Brain pericyte (primary cell): Measurements from ENCODE around the gene ARRDC2.
"Not testable (repeated sequence)": the region's sequence is repeated elsewhere in the genome, so short reads cannot be mapped to it uniquely, and the experiment has no call there.

Source experiments
- DNase-seq: peaks from one replicate; pipeline ENCODE4 v3.0.0-alpha.2; 2012; ENCODE audit warnings: low read depth, low spot score

The ARRDC2 gene

DNA sequence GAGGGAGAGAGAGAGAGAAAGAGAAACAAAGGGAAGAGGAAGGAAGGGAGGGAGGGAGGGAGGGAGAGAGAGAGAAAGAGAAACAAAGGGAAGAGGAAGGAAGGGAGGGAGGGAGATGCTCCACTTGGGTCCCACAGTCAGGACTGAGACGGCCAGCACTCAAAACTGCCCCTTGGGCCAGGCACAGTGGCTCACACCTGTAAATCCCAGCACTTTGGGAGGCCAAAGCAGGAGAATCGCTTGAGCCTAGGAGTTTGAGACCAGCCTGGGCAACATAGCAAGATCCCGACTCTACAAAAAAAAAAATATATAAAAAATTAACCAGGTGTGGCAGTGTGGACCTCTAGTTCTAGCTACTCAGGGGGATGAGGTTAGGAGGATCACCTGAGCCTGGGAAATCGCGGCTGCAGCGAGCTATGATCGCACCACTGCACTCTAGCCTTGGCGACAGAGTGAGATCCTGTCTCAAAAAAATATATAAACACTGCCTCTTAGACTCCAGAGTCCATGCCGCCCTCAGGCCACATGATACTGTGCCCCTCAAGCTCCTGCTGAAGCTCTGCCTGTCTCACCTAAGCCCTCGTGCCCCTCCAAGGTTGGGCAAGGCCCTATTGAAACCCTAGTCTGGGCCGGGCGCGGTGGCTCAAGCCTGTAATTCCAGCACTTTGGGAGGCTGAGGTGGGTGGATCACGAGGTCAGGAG is 8.4 kb downstream of the ARRDC2 start:
- no peak for DNase-seq

DNA sequence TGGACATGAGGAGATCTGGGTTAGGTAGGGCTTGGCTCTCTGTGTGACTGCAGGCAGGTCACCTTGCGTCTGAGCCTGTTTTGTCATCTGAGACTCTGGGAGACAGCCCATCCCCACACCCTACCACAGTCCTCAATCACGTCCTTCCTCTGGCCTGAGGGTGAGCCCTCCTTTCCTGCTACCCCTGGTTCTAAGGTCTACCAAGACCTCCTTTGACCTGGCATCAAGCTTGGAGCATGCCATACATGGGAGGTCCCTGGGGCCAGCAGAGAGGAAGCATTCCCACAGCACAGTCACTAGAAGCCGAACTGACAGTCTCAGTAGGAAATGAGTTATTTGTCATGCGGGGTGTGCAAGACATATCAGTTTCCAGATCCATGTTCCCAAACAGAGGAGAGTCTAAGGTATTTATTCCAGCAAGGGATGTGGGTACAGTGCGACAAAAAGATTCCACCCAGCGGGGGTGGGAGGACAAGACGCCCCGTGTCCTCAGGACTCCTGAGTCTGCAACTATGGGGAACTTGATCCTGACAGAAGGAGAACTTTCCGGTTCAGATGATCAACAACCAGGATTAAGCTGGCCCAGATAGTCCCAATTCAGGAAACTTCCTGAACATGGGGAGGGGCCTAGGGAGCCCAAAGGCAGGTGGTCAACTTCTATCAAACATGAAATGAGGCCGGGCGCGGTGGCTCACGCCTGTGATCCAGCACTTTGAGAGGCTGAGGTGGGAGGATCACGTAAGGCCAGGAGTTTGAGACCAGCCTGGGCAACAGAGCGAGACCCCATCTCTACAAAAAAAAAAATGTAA is 9.5 kb downstream of the ARRDC2 start:
- no peak for DNase-seq

DNA sequence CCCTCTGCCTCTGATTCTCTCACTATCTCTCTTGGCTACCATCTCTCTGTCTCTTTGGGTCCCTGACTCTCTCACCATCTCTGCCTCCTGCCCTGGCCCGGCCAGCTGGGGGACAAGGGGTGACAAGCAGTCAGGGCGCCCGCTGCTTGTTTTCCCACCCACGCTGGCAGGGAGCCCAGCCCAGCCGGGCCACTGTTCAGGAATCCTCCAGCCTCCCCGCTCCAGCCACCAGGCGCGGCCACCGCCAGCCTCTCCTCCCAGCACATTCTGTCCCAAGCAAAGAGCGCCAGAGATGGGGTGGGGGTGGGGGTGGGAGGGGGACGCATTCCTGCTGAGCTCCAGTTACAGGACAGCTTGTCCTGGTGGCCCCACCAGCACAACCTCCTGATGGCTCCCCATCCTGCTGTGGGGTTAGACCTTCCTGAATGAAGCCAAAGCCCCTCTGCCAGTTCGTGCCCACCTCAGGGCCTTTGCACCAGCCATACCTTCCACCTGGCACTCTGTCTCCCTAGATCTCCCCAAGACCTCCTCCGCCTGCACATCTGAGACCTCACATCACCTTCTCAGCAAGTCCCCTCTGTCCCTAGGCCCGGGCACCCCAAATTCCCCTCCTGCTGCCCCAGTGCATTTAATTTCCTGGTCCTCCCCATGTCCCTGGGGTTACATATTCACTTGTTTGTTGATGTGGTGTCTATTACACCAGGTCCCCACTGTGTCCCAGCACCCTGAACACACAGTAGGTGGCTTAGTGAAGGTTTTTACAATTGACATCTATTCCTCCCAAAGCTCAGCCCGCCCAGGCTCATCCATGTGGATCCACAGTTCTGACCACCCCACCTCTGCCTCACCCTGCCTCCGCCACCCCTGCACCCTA is 12.5 kb downstream of the ARRDC2 start:
- DNase-seq = no peak

DNA sequence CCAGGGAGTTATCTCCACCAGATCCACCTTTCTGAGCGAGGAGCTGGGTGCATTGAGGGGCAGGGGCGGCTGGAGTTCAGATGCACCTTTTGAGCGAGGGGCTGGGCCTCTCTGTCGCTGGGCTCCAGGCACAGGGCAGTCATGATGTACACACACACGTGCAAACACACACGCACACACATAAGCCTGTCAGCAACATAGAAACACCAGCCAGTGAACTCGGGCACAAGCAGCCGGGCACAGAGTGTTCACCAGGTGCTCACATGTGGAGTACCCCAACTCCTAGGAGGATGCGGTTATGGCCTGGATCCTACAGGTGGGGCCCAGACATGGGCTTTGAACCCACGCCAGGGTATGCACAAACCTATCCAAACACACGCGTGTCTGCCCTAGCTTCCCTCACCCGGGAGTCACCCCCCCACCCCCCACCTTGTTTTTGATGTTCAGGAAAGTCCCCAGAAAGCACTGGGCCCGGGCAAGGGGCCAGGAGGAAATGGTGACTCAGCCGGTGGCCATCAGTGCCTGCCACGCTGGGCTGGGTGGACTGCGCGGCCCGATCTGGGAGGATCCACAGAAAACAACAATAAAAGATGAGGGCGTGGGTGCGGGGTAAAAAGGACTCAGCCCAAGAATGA is 13.3 kb downstream of the ARRDC2 start:
- no peak for DNase-seq

DNA sequence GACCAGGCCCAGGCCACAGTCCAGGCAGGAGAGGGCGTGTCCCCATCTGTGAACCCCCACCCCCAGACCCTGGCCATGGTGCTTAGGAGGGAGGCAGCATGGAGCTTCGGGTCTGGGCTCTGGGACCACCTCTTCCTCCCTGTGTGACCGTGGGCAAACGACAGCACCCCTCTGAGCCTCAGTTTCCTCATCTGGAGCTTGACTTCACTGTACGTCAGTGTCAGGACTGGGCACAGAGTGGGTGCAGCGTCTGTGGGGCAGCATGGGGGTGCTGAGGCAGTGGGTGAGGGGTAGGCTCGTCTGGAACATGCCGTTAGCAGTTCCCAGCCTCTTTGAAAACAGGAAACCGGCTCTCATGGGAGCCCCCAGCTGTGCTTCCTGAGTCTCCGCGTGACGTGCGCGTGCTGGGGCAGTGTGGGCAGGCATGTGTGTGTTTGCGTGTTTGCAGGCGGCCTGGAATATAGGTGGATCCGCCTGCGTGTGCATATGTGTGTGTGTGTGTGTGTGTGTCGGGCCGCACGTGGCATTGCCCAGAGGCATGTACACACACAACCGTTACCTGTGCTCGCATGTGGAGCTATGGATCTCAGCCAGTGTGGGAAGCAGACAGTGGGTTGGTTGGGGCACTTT is 15.8 kb downstream of the ARRDC2 start:
- DNase-seq = no peak

DNA sequence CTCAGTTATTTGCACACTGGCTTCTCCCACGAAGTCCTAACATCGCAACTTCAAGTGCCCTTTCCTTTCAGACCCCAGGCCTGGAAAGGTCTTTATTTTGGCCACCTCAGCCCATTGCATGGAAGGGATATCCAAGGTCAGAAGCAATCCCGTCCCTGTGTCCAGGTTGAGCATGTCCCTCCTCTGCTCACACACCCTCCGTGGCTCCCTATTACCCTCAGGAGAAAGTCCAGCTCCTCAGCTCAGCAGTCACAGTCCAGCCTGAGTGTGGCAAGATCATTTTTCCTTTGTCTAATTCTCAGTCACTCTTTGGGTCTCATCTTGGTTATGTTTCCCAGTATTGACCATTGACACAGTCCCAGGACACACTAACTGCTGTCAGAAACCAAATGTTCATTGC is 19.2 kb downstream of the ARRDC2 start:
- no peak for DNase-seq

DNA sequence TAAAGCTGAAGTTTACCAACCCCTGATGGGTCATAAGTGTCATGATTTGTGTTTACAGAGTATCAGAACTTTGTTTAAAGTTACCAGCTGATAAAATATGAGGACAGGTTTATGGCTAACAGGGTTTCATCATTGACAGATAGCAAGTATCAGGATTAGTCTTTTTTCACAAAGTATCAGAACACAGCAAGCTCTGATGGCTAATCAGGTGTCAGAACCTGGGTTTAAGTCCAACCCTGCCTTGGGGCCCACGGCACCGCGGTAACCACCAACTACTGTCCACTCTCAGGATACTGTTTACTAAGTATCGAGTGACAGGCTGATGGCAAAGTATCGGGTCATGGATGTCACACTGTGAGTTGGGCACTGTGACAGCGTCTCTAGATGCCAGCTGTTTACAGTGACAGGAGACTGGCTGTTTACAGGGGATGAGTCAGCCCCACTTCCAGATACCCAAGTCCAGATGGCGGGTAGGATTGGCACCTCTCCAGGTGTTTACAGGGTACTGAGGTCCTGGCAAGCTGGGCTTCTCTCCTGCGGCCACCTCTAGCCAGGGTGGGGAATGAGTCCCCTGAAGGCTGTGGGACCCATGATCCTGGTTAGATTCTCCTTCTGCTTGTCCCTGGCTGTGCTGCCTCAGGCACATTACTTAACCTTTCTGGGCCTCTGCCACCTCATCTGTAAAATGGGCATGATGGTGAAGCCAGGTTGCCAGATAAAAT is 21.8 kb downstream of the ARRDC2 start:
- no peak for DNase-seq

DNA sequence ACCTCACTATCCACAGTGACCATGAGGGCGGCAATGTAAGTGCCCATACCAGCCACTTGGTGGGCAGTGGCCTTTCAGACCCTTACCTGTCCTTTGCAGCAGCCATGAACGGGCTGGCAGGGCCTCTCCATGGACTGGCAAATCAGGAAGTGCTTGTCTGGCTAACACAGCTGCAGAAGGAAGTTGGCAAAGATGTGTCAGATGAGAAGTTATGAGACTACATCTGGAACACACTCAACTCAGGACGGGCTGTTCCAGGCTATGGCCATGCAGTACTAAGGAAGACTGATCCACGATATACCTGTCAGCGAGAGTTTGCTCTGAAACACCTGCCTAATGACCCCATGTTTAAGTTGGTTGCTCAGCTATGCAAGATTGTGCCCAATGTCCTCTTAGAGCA is 23.4 kb downstream of the ARRDC2 start:
- not testable (repeated sequence) for DNase-seq

DNA sequence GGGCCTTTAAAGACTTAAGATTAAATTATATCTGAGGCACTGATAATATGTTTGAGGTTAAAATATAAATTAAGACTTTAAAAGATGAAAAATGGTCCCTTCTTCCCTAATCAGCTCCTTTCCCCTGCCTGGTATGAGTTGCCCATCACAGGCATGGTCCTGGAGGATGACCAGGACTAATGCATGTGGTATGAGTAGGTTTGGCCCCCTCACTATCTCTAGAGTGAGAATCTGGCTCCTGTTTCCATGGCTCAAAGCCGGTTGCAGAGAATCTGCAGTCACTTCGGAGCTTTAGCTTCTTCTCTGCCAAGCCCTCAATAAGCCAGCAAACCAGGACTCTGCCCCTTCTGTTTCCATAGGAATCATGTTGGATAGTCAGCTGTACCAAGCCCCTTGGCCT is 24.1 kb downstream of the ARRDC2 start:
- not testable (repeated sequence) for DNase-seq

DNA sequence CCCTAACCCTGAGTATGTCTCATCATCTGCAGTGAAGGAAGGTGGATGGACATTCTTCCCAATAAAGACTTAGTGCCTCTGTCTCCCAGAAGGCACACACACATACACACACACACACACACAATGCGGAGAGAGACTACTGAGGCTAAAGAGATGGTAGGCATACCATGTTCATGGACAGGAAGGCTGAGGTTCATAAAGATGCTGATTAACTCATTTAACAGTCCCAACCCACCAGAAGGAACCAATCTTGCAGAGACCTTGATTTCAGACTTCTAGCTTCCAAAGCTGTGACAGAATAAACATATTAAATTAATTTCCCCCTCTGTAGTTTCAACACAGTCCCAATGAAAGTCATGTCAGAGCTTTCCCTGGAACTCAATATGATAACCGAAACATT is 33.1 kb downstream of the ARRDC2 start:
- no peak for DNase-seq

DNA sequence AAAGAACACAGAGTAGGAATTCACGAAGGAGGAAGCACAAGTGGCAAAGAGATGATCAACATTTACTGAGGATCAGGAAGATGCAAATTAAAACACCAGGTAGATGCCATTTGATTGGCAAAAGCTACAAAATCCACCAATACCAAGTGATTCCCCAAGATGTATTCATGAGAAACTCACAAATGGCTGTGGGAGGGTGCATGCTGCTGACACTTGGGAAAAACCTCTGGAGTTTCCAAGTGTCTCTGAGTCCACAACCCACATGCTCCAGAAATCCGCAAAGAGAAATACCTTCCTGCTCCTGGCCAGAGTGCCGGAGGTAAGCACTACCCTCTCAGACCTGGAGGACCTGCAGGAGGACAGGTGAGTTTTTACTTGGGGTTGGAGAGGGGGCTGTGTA is 35.7 kb downstream of the ARRDC2 start:
- DNase-seq = no peak

DNA sequence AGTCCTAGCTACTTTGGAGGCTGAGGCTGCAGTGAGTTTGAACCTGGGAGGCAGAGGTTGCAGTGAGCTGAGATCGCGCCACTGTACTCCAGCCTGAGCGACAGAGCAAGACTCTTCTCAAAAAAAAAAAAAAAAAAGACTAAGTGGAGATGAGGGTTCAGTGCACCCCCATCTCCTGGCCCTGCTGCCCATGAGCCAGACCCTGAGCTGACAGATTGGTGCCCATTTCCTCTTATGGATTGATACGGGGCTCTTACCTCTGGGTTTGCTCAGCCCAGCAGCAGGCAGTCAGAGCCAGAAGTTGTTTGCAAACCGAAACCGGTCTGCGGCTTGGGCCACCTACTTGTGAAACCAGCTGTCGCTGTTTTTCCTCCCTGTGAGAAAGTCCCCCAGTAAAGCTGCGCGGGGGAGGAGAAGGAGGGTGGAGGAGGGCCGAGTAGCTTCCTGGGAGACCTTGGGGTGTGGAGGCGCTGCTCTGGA is 36.9 kb downstream of the ARRDC2 start:
- no peak for DNase-seq

DNA sequence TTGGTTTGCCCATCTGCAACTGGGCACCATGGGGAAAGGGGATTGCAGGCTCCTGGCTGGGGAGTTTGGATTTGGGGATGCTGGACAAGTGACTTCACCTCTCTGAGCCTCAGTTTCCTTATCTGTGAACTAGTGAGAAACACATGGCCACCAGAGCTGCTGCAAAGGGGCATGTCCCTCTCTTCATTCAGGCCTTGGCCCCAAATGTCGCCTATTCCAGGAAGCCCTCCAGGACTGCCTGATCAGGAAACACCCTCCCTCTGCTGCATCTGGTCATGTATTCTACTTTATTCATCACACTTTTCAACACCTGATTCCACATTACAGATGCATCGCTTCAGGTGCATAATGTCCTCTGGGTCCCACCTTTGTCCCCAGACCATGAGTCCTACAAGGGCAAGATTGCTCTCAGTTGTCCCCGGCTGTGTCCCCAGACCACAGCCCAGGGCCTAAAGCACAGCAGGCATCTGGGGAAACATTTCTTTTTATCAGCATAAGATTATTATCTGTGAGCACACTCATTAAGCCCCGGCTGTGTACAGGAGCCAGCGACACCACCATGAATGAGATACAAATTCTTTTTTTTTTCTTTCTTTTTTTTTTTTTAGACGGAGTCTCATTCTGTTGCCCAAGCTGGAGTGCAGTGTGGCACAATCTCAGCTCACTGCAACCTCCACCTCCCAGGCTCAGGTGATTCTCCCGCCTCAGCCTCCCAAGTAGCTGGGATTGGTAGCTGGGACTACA is 37.5 kb downstream of the ARRDC2 start:
- no peak for DNase-seq

DNA sequence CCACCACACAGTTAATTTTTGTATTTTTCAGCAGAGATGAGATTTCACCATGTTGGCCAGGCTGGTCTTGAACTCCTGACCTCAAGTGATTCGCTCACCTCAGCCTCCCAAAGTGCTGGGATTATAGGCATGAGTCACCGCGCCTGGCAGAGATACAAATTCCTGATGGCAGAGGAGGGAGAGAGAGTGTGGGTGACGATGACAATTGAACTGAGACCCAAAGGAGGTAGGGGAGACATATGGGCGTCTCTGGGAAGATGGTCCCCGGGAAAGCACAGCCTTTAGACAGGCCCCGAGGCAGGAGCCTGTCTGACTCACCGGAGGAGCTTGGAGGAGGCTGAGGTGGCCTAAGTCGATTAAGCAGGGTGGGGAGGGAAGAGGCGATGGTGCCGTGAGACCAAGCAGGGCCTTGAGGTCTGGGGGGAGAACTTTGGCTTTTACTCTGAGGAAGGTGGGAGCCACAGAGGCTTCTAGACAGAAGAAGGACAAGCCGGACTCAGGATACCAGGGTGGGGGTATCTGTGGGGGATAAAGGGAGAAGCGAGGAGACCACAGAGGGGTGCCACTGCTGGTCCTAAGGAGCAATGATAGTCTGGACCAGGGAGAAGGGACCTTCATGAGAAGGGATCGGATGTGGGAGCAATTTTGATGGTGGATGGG is 38.2 kb downstream of the ARRDC2 start:
- no peak for DNase-seq

DNA sequence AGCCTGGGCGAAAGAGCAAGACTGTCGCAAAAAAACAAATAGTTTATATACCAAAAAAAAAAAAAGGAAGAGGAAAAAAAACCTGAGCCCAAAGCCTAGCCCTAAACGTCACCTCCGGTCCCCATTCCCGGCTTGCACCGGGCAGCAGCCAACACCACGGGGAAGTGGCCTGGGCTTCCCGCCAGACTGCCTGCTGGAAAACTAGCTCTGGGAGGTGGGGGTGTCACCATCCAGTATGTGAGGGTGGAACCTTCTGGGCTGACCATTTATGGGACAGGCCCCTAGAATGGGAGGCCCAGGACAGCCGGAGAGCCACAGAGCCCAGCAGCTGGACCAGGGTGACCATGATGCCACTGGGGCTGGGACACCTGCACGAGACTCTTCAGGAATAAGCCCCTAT is 41.4 kb downstream of the ARRDC2 start:
- DNase-seq = peak; percentile 20

DNA sequence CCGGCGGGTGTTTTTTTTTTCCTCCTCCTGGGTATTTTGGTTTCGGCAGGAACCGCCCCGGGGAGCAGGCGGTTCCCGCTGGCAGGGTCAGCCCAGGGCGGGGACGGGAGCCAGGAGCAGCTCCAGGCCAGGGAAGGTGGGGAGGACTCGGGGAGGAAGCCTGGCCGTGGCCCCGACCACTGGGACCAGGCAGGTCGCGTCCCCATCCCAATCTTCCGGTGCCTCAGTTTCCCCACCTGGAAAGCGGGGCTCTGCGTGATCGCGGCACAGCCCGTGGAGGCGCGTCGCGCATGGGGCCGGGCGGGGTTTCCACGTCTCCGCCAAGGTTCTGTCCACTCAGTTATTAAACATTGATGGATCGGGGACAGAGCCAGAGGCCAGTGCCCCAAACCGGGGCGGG is 43.9 kb downstream of the ARRDC2 start:
- no peak for DNase-seq

DNA sequence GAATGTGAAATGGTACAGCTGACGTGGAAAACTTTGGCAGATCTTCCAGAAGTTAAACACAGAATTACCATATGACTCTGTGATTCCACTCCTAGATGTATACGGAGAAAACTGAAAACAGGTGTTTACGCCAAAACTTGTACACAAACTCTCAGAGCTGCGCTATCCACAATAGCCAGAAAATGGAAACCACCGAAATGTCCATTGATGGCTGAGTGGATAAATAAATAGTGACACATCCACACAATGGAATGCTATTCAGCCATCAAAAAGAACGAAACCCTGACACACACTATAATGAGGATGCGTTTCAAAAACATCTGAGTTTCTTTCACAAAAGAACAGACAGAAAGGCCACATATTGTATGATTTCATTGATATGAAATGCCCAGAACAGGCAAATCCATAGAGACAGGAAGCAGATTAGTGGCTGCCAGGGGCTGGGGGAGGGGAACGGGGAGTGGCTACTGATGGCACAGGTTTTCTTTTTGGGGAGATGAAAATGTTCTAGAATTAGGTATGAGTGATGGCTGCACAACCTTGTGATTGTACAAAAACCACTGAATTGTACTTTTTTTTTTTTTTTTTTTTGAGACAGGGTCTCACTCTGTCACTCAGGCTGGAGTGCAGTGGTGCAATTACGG is 45.7 kb downstream of the ARRDC2 start:
- no peak for DNase-seq

DNA sequence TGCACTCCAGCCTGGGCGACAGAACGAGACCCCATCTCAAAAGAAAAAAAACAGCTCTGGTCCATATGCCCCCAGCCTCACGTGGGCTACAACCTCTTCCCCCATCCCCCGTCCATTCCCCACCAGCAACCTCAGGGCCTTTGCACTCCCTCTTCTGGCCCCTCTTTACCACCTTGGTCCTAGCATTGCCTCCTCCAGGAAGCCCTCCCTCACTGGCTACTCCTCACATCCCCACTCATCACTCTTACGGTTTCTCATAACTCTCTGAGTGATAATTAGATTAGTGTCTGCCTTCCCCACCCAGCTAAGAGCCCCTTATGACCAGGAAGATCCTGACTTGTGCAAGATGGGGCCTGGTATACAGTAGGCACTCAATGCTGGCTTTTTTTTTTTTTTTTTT is 48.0 kb downstream of the ARRDC2 start:
- no peak for DNase-seq

DNA sequence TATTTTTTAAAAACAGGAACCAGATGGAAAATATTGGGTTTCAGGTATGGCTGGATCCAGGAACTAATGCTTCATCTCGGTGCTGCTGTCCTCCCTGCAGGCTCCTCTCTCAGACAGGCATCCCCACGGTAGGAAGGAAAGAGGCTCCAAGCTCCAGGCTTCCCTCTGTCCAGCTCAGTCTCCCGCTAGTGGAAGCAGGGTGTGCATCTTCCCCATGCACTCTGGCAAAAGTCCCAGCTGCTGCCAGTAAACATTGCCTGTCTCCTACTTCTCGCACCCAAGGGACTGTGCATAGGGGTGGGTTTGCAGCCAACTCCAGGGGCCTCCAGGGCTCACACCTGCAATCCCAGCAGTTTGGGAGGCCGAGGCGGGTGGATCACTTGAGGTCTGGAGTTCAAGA is 49.6 kb downstream of the ARRDC2 start:
- no peak for DNase-seq
